ENCODE results near the gene FOLR1. TPM values are rescaled to one million over a fixed set of nuclear protein-coding genes. Genes with fewer than 3 reads are reported as not detected.

FOLR1 gene
- polyA plus RNA-seq, 1 donor from 2014 or later = not detected

GRCh38 chr11:72233056-72233772, 41.3 kb downstream of the FOLR1 start:
- H3K4me2 ChIP-seq (ENCODE audit: low read length) = no peak overlapping the region
- no peak for TF ChIP-seq SMC3 (conservative IDR thresholded peaks at IDR 0.05; ENCODE audit: poor library complexity)
- TF ChIP-seq TAF1 (IDR thresholded peaks at IDR 0.05; ENCODE audit: low read depth) = no peak
- no peak for TF ChIP-seq EZH2 (IDR thresholded peaks at IDR 0.05; ENCODE audit: borderline replicate concordance, insufficient read depth, low read length, poor library complexity, severe bottlenecking)
- TF ChIP-seq RAD21 (conservative IDR thresholded peaks at IDR 0.05) = no peak
- no peak for TF ChIP-seq MXI1 (conservative IDR thresholded peaks at IDR 0.05; ENCODE audit: poor library complexity, severe bottlenecking)
- TF ChIP-seq EP300 (conservative IDR thresholded peaks at IDR 0.05; ENCODE audit: poor library complexity, severe bottlenecking) = no peak
- no peaks in the 10 kb centered on the region for H4K20me1 ChIP-seq (ENCODE audit: insufficient read depth)

DNA sequence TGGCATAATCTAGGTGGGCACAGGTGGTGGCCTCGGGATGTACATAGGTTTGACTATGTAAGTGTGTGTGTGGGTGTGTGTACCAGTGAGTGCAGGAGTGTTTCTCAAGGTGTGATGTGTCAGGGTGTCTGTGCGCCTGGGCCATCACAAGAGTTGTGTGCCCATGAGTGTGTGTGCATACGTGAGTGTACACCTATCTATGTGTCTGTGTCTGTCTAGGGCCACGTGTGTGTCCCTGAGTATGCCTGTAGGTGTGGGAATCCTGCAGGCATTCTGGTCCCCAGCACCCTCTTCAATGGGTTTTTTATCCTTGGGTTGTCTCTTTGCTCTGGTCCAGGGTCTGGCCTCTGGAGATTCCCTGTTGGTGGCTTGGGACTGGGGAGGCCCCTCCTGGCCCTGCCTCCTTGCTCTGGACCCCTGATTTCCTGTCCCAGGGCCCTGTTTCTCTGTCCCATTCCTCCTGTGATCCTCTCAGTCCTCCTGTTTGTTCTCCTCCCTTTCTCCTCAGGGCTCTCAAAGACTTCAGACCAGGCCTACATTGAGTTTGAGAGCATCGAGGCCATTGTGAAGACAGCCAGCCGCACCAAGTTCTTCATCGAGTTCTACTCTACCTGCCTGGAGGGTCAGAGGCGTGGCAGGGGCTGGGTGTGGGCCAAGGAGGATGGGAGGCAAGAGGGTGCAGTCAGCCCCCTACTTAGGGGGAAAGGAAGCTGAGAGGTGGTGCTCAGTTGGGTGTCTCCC, 42.0 kb downstream of the FOLR1 start:
- Histone ChIP-seq H3K27ac (ENCODE audit: low read length) (no peak overlapping the region), H3K9me3 (ENCODE audit: low read length) (no peaks in the 10 kb centered on the region), H3K4me3 (ENCODE audit: low read length) (no peak overlapping the region), H4K20me1 (ENCODE audit: insufficient read depth) (no peaks in the 10 kb centered on the region), H3K79me2 (replicated peaks; ENCODE audit: insufficient read depth, low read length) (no peaks in the 10 kb centered on the region), H3K9ac (ENCODE audit: low read length) (no peak overlapping the region), H3K36me3 (ENCODE audit: insufficient read depth, low read length) (no peaks in the 10 kb centered on the region), H3F3A (ENCODE audit: insufficient read depth, low read length, poor library complexity, severe bottlenecking) (no peaks in the 10 kb centered on the region), H3K9me2 (ENCODE audit: insufficient read depth, low read length) (no peaks in the 10 kb centered on the region), H3K4me2 (ENCODE audit: low read length) (no peak overlapping the region), H3K27me3 (ENCODE audit: insufficient read depth, low read depth, low read length) (peaks cover 9% of the 10 kb centered on the region), H2AFZ (ENCODE audit: low read depth, low read length) (no peak overlapping the region)
- TF ChIP-seq RAD21 (conservative IDR thresholded peaks at IDR 0.05) = no peak
- no peak for TF ChIP-seq SMC3 (conservative IDR thresholded peaks at IDR 0.05; ENCODE audit: poor library complexity)
- TF ChIP-seq MXI1 (conservative IDR thresholded peaks at IDR 0.05; ENCODE audit: poor library complexity, severe bottlenecking) = no peak
- no peak for TF ChIP-seq REST (IDR thresholded peaks at IDR 0.05; ENCODE audit: borderline replicate concordance)
- TF ChIP-seq EP300 (conservative IDR thresholded peaks at IDR 0.05; ENCODE audit: poor library complexity, severe bottlenecking) = no peak
- no peak for TF ChIP-seq POLR2AphosphoS5 (IDR thresholded peaks at IDR 0.05)
- no peak for TF ChIP-seq TAF1 (IDR thresholded peaks at IDR 0.05; ENCODE audit: low read depth)
- no peak for TF ChIP-seq EZH2 (IDR thresholded peaks at IDR 0.05; ENCODE audit: borderline replicate concordance, insufficient read depth, low read length, poor library complexity, severe bottlenecking)
- TF ChIP-seq, protein P1, sequence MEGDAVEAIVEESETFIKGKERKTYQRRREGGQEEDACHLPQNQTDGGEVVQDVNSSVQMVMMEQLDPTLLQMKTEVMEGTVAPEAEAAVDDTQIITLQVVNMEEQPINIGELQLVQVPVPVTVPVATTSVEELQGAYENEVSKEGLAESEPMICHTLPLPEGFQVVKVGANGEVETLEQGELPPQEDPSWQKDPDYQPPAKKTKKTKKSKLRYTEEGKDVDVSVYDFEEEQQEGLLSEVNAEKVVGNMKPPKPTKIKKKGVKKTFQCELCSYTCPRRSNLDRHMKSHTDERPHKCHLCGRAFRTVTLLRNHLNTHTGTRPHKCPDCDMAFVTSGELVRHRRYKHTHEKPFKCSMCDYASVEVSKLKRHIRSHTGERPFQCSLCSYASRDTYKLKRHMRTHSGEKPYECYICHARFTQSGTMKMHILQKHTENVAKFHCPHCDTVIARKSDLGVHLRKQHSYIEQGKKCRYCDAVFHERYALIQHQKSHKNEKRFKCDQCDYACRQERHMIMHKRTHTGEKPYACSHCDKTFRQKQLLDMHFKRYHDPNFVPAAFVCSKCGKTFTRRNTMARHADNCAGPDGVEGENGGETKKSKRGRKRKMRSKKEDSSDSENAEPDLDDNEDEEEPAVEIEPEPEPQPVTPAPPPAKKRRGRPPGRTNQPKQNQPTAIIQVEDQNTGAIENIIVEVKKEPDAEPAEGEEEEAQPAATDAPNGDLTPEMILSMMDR (IDR thresholded peaks at IDR 0.05; ENCODE audit: poor library complexity, severe bottlenecking) = no peak

More at GRCh38 chr11:72233056-72233772, 41.3 kb downstream of the FOLR1 start:
- Histone ChIP-seq H3K9ac (ENCODE audit: low read length) (no peak overlapping the region), H3K9me2 (ENCODE audit: insufficient read depth, low read length) (no peaks in the 10 kb centered on the region), H3K4me3 (ENCODE audit: low read length) (no peak overlapping the region), H3F3A (ENCODE audit: insufficient read depth, low read length, poor library complexity, severe bottlenecking) (no peaks in the 10 kb centered on the region), H3K36me3 (ENCODE audit: insufficient read depth, low read length) (no peaks in the 10 kb centered on the region), H3K9me3 (ENCODE audit: low read length) (no peaks in the 10 kb centered on the region), H3K27ac (ENCODE audit: low read length) (no peak overlapping the region), H2AFZ (ENCODE audit: low read depth, low read length) (no peak overlapping the region), H3K27me3 (ENCODE audit: insufficient read depth, low read depth, low read length) (peaks cover 1% of the 10 kb centered on the region), H3K79me2 (replicated peaks; ENCODE audit: insufficient read depth, low read length) (no peaks in the 10 kb centered on the region)
